ENCODE measurements around the gene ETNK2.

- TF ChIP-seq, protein P1, sequence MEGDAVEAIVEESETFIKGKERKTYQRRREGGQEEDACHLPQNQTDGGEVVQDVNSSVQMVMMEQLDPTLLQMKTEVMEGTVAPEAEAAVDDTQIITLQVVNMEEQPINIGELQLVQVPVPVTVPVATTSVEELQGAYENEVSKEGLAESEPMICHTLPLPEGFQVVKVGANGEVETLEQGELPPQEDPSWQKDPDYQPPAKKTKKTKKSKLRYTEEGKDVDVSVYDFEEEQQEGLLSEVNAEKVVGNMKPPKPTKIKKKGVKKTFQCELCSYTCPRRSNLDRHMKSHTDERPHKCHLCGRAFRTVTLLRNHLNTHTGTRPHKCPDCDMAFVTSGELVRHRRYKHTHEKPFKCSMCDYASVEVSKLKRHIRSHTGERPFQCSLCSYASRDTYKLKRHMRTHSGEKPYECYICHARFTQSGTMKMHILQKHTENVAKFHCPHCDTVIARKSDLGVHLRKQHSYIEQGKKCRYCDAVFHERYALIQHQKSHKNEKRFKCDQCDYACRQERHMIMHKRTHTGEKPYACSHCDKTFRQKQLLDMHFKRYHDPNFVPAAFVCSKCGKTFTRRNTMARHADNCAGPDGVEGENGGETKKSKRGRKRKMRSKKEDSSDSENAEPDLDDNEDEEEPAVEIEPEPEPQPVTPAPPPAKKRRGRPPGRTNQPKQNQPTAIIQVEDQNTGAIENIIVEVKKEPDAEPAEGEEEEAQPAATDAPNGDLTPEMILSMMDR (IDR thresholded peaks at IDR 0.05) = no peak
- no peak for TF ChIP-seq EZH2 (IDR thresholded peaks at IDR 0.05; ENCODE audit: borderline replicate concordance, insufficient read depth, low read depth, low read length, poor library complexity, severe bottlenecking)
These were observed 19.1 kb downstream of the ETNK2 start for GRCh38 chr1:204132718-204133117.
